Stimulated activated CD8-positive, alpha-beta memory T cell treated with anti-CD3 and anti-CD28 coated beads, Interleukin-12 subunit alpha, Interleukin-12 subunit beta, amount 100 ng/mL, for 24 hours (primary cell): ENCODE data around the gene TYW1.
"Not testable (repeated sequence)": the region's sequence is repeated elsewhere in the genome, so short reads cannot be mapped to it uniquely, and the experiment has no call there.

Experiments used
- DNase-seq: peaks from one replicate; pipeline ENCODE4 v3.0.0-alpha.2; 2020; ENCODE audit errors: extremely low read depth

The TYW1 gene

DNA sequence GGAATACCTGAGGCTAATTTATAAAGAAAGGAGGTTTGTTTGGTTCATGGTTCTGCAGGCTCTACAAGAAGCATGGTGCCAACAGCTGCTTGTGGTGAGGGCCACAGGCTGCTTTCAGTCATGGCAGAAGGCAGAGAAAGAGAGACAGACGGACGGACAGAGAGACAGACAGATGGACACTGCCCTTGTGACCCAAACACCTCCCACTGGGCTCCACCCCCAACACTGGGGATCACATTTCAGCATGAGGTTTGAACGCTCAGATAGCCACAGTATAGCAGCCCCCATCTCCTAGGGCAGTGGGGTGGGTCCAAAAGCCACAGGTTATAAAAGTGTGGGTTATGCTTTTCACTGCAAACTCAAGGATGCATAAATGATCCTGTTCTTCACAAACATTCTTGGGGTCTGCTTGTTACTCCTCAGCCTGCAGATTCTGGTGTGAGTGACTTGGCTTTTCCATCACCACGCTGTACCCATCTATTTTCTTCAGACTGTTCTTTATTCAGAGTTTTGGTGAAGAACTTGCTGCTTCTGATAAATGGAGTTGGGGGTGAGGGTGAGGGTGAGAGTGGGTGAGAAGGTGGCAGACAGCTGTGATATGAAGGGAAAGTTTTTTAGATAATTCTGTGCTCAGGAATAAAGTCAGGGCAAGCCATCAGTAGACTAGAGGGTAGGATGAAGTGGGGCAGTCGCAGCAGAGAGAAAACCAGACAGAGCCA is 194.5 kb downstream of the TYW1 start:
- DNase-seq = not testable (repeated sequence)

DNA sequence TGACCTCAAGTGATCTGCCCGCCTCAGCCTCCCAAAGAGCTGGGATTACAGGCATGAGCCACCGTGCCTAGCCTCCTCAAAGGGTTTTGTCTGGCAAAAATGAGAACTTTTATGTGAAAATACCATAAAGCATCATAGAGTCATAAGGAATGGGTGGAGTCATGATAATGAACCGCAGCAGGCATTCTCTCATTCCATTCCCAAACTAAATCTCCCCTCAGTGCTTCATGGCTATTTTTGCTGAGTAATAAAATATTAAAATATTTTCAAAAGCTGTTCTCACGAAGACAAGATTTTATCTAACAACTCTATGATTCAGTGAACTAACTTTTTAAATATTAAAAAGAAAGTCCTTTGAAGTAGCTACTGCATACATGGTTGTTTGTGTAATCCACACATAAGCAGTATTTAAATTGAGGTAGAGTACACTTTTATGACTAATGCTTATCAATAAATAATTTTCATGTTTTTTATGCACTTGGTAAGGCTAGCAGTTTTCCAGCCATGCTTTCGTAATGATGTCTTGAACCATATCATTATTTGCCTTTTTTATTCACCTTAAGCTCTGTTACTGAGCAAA is 195.6 kb downstream of the TYW1 start:
- DNase-seq = not testable (repeated sequence)

DNA sequence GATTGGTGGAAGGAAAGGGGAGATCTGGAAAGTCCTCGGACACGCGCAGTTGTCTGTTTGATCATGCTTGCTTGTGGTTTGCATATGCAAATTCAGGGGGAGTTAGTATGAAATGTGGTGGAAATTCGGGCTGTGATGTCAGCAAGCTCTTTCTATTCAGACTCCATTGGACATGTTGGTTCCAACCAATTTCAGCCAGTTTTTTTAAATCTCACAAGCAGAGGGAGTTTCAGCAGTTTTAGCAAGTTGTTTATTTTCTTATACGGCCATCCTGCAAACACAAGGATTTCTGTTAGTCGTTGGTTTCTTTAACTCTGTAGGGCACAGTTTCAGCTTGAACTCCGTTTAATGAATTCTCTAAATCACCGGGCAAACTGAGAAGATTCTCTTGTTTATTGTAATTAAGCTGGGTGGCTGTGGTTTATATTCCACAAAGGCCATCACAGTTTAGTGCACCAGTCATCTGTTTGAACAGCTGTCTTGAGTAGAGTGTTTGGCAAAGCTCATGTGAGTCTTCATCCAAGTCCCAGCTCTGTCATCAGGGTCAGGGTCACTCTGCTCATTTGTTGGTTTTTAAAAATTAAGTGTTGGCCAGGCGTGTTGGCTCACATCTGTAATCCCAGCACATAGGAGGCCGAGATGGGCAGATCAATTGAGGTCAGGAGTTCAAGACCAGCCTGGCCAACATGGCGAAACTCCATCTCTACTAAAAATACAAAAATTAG is 196.4 kb downstream of the TYW1 start:
- DNase-seq = not testable (repeated sequence)

DNA sequence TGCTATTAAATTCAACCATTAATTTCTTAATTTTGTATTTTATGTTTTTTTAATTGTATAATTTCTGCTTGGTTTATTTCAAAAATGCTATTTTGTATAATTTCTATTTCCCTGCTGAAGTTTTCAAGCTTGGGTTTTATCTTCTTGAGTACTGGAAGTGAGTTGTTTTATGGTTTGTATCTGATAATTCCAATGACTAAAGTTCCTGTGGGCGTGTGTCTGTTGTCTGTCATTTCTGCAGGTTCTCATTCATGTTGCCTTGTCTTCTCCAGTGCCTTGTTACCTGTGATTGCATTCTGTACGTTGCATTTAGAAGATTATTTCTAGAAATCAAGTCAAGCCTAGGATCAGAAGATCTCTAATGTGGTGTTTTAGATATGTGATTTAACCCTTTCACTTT is 199.5 kb downstream of the TYW1 start:
- DNase-seq = not testable (repeated sequence)

DNA sequence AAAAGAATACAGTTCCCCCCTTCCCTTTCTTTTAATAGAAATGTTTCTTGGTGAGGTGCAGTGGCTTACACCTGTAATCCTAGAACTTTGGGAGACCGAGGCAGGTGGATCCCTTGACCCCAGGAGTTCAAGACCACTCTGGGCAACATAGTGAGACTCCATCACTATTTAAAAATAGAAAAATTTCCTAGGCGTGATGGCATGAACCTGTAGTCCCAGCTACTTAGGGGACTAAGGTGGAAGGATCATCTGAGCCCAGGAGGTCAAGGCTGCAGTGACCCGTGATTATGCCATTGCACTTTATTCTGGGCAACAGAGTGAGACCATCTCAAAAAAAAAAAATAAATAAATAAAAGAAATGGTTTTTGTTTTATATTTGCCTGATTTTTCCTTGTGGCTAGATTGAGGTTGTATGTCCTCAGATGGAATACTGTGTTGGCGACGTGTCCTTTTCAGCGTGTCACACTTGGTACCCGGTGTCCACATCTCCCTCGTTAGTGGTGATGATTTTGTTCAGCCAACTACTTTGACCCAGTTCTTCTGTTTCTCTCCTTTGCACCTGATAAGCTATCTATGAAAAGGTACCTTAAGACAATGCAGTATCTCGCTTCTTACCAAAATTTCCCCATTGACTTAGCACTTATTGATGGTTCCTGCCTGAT is 202.4 kb downstream of the TYW1 start:
- not testable (repeated sequence) for DNase-seq

DNA sequence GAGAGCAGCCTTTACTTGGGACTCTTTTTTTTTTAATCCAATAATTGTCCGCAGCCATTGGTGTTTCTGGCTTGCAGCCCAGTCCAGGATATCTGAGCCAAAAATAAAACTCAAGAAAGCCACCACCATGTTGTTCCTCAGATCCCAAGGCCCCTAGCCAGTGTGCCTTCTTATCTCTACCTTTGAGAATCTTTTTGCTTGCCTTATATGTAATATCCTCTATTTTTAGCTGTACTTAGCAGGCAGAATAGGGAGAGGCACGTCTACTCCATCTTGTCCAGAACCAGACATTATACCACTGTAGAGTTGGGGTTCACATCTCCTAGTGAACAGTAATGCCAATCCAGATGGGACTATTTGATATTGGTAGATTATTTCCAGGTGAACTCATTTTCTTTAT is 209.1 kb downstream of the TYW1 start:
- DNase-seq = not testable (repeated sequence)

DNA sequence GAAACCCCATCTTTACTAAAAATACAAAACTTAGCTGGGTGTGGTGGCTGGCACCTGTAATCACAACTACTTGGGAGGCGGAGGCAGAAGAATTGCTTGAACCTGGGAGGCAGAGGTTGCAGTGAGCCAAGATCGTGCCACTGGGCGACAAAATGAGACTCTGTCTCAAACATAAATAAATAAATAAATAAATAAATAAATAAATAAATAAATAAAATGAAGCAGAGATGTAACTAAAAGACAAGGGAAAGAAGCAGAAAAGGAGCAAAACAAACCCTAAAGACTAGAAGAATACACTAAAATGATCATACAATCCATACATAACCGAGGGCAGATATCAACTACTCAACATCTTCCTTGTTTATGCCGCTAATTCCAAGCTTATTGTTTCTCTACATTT is 209.8 kb downstream of the TYW1 start:
- DNase-seq = no peak

DNA sequence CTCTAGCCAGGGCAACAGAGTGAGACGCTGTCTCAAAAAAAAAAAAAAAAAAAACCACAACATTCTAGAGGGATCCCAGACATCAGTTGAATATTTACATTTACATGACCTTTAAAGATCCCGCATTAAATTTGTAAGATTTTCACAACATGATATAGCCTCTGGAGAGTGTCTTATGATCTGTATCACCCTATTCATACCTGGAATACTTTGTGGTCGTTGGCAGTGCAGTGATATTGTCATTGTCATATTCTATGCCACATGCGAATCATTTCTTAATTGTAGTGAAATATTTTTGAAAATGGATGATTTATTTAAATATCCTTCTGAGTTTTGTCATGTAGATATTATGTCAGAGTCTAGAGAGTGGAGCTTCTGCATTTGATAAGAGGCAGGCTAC is 212.0 kb downstream of the TYW1 start:
- DNase-seq = not testable (repeated sequence)

DNA sequence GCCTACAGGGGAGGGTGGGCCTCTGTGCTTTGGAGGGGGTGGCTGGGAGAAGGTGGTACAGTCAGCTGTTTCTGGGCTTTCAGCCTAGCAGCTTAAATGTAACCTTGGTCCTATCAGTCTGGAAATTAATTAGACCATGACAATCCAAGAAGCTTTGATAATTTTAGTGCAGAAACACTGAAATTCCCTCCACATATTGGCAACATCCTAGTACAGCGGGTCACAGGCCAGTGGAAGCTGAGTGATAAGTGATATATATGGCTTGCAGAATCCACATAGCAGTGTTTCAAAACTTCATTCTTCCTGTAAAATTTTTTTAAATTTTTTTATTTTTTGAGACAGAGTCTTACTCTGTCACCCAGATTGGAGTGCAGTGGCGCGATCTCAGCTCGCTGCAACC is 212.6 kb downstream of the TYW1 start:
- DNase-seq = no peak

DNA sequence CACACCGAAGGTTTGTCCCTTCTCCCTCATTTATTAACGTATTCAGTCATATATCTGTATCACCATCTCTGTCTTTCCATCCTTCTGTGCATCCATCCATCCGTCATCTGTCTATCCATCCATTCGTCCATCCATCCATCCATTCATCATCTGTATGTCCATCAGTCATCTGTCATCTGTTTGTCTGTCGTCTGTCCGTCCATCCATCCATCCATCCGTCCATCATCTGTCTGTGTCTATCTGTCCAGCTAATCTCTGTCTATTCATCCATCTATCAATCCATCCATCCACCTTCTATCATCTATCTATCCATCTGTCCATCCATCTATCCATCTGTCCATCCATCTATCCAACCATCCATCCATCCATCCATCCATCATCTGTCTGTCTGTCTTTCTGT is 213.9 kb downstream of the TYW1 start:
- DNase-seq = no peak

DNA sequence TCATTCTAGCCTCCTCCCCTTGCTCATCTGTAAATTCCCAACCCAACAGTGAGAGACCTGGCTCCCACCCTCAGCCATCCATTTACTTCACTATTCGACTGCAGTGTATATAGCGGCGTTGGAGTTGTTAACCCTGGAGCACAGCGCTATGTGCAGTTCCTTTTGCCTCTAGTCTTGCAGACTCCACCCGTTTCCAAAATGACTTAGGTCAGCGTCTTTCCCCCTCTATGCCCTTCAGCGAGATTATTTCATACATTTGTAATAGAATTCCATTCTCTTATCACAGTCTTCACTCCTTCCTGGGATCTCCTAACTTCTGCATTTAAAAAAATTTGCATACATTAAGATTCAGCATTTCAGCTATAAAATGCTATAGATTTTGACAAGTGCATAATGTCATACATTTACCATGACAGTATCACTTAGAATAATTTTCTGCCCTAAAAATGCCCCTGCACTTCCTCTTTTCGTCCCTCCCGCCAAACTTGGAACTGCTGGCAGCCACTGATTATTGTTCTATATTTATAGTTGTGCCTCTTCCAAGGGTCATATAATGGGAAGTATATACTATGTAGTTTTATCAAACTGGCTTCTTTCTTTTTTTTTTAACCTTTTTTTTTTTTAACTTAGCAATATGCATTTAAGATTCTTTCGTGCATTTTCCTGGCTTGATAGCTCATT is 215.2 kb downstream of the TYW1 start:
- not testable (repeated sequence) for DNase-seq

DNA sequence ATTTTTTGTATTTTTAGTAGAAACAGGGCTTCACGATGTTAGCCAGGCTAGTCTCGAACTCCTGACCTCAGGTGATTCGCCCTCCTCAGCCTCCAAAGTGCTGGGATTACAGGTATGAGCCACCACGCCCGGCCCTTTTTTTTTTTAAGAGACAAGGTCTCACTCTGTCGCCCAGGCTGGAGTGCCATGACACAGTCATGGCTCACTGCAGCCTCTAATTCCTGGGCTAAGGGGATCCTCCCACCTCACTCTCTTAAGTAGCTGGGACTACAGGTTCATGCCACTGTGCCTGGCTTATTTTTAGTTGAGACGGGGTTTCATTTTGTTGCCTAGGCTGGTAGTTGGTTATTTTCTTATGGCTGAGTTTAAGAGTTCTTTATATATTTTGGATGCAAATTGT is 216.4 kb downstream of the TYW1 start:
- not testable (repeated sequence) for DNase-seq

DNA sequence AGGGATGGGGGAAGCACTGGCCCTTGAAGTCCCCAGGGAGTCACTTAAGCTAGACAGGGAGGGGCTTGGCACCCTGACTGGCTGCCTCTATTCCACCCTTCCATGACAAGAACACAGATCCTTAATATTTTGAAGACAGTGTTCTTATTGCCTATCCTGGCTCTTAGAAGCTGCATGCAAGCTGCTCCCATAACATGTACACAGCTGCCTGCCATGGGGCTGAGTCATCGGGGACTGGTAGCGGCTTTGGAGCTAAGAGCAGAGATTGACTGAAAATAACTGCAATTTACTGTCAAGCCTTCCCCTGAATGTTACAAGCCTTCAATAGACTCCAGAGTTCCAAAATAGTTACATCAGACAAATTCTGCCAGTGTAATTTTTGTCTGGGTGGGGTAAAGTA is 226.9 kb downstream of the TYW1 start:
- not testable (repeated sequence) for DNase-seq

DNA sequence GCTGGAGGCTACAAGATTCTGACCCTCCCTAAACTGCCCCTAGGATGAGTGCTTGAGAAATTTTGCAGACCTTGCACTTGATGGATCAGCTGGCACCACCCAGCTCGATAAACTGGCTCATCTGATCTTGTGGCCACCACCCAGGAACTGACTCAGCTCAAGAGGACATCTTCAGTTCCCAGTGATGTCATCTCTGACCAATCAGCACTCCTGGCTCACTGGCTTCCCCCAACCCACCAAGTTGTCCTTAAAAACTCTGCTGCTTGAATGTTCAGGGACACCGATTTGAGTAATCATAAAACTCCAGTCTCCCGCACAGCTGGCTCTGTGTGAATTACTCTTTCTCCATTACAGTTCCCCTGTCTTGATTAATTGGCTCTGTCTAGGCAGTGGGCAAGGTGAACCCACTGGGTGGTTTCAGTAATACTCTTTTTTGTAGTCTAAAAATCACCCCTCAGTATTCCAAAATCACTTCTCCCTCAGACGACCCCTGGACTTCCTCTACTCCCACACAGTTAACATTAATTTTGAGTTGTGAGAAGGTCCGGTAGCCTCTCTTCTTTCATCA is 229.8 kb downstream of the TYW1 start:
- DNase-seq = not testable (repeated sequence)

DNA sequence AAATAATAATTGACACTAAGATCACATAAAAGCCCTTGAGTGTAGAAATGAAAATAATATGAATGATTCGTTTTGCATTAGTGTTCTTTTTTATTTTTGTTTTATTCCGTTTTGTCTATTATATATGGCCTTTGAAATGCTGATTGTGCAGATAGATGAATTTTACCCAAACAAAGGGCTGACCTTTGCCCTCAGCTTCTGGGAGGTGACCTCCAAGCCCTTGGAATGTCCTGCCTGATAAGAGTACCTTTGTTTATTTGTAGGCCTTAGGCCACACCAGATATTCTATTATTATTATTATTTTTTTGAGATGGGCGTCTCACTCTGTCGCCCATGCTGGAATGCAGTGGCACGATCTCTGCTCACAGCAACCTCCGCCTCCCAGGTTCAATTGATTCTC is 230.3 kb downstream of the TYW1 start:
- not testable (repeated sequence) for DNase-seq

DNA sequence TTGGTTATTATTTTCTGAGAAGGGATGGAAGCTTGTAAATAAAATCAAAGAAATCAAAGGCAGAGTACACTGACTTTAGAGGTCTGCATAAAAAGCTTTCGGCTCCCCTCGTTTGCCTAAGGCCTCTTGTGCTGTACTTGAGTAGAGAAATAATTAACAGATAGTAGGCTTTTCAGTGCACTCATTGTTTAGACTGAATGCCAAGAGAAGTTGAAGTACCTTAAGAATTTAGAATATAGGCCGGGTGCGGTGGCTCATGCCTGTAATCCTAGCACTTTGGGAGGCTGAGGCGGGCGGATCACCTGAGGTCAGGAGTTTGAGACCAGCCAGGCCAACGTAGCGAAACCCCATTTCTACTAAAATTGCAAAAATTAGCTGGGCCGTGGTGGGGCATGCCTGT is 232.4 kb downstream of the TYW1 start:
- DNase-seq = not testable (repeated sequence)

DNA sequence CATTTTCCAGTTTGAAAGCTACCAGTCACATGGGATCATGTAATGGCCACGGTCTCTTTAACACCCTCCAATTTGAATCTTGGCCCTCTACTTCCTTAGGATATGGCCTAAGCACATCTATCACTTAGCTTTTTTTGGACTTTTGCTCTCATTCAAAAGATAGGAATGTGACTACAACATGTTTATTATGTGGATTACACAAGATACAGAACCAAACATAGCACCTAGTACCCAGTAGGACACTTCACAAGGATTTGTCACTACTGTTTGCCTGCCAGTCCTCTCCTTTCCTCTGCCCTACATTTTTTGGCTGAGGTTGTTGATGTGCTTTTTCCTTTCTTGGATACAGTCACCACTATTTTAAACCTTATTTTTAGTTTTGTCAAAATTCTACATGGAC is 233.4 kb downstream of the TYW1 start:
- DNase-seq = not testable (repeated sequence)

DNA sequence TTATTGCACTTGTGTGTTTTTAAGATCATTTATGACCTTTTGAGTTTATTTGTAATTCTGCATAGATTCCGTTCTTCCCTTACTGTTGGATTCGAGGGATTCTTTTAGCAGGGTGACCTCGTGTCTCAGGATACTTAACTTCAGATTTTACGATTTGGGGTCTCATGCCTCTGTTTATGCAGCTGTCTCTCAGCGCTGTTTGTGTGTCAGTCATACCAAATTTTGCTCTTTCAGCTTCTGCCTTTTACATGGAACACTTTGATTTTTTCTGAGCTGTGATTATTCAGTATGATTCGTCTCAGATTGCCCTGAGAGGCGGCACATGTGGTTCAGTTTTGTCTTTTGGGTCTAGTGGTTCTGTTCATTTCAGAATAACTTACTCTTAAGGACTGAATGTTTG is 236.9 kb downstream of the TYW1 start:
- DNase-seq = not testable (repeated sequence)

DNA sequence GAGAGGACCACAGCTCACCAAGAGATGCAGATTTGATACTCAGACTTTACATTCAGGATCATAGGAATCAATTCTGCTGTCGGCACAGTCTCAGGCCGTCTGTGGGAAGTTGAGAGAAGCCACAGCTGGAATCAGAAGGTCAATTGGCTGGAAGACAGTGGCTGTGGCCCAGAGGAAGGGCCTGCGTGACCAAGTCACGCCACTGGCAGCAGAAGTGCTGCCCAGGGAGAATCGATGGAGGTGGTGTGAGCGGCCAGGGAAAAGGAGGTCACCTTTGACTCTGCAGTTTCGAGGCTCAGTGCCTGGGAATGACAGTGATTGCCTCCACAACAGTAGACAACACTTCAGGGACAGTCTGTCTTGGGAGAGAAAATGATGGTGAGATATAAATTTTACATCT is 239.6 kb downstream of the TYW1 start:
- DNase-seq = not testable (repeated sequence)

DNA sequence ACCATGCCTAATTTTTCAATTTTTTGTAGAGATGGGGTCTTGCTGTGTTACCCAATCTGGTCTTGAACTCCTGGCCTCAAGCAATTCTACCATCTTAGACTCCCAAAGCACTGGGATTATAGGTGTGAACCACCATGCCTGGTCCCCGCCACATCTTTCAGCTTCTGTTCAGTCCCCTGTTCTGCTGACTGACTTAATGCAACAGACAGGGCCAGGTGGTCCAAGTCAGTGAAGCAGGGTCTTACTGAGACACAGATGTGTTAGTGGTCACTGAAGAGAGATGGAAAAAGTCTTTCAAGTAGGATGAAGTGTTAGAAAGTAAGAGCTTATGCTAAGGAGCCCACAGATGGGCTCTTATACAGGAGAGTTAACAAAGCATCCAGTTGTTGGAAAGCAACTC is 246.2 kb downstream of the TYW1 start:
- not testable (repeated sequence) for DNase-seq

DNA sequence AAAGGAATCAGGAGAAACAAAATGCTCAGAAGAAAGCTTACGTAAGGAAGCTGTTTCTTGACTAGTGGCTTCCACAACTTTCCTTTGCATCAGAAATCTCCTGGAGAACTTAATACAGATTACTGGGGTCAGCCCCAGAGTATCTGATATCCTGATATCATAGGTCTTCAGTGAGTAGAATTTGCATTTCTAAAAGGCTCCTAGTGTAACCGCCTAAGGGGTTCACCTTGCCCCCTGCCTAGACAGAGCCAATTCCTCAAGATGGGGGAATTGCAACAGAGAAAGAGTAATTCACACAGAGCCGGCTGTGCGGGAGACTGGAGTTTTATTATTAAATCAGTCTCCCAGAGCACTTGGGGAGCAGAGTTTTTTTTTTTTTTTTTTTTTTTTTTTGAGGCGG is 251.7 kb downstream of the TYW1 start:
- not testable (repeated sequence) for DNase-seq
